H1 (cell line): ENCODE measurements around the gene FFAR2. TPM values are rescaled to one million over a fixed set of nuclear protein-coding genes. Genes with fewer than 3 reads are reported as not detected.

Experiments
- CTCF ChIA-PET: fragments of 300-600 bp; sonication (Branson Sonifier 250); formaldehyde crosslinking; loops from one replicate; lab custom pipeline; 2021; ENCODE audit not compliant: partially characterized antibody; lab: Charles Lee
- POLR2A ChIA-PET: fragments of 300-600 bp; sonication (Branson Sonifier 250); formaldehyde crosslinking; loops from one replicate; lab custom pipeline; 2021; ENCODE audit warnings: inconsistent platforms; ENCODE audit not compliant: partially characterized antibody; lab: Charles Lee
- DNase-seq, 2 experiments: peaks; one replicate each; pipeline versions ENCODE4 v3.0.0 to v3.0.0-alpha.2; 2010 to 2022; ENCODE audit warnings: low spot score in 2 of 2, low read depth in 1 of 2, mixed read lengths in 1 of 2
- FAIRE-seq: peaks from 2 replicates; lab custom pipeline; 2011; peaks lifted over from hg19 to GRCh38; lab: Jason Lieb, UNC
- H2AFZ ChIP-seq: 2 replicates; pipeline ENCODE4 v1.8.1; 2012; ENCODE audit warnings: low read length, inconsistent platforms
- H2AK5ac ChIP-seq: 2 replicates; pipeline ENCODE4 v1.6.1; 2013; ENCODE audit warnings: low read depth, low read length
- H2BK120ac ChIP-seq: replicated peaks from 2 replicates; pipeline ENCODE3; 2013; ENCODE audit warnings: low read depth, low read length, inconsistent platforms
- H2BK12ac ChIP-seq: 2 replicates; pipeline ENCODE4 v1.6.1; 2013; ENCODE audit warnings: low read depth, low read length
- H2BK15ac ChIP-seq: 2 replicates; pipeline ENCODE4 v1.6.1; 2013; ENCODE audit warnings: low read length
- H2BK20ac ChIP-seq: 2 replicates; pipeline ENCODE4 v1.6.1; 2013; ENCODE audit warnings: low read length
- H2BK5ac ChIP-seq: 2 replicates; pipeline ENCODE4 v1.6.1; 2013; ENCODE audit warnings: low read depth, low read length
- H3K14ac ChIP-seq: 2 replicates; pipeline ENCODE4 v1.6.1; 2013; ENCODE audit warnings: inconsistent platforms; ENCODE audit not compliant: insufficient read length
- H3K18ac ChIP-seq: 2 replicates; pipeline ENCODE4 v1.6.1; 2013; ENCODE audit warnings: low read length; ENCODE audit errors: extremely low read depth
- H3K23ac ChIP-seq: 2 replicates; pipeline ENCODE4 v1.6.1; 2013; ENCODE audit warnings: inconsistent platforms; ENCODE audit not compliant: insufficient read length
- H3K23me2 ChIP-seq: 2 replicates; pipeline ENCODE4 v1.6.1; 2013; ENCODE audit warnings: low read depth, low read length
- H3K27ac ChIP-seq: 2 replicates; pipeline ENCODE4 v1.6.1; 2011; ENCODE audit warnings: low read depth, low read length, inconsistent platforms
- H3K27me3 ChIP-seq, 4 experiments: replicated peaks in 1 of 4; 1 replicate in 1 of 4; 2 replicates in 3 of 4; pipeline versions ENCODE4 v1.6.1 to v1.8.1; 2011 to 2013; ENCODE audit warnings: low read length in 3 of 4, mild to moderate bottlenecking in 3 of 4, inconsistent platforms in 2 of 4, mixed read lengths in 2 of 4, moderate library complexity in 1 of 4; ENCODE audit not compliant: control insufficient read depth in 3 of 4, insufficient read depth in 3 of 4; ENCODE audit errors: extremely low read depth in 1 of 4
- H3K36me3 ChIP-seq, 4 experiments: 2 replicates each; pipeline versions ENCODE4 v1.6.1 to v1.8.1; 2011 to 2013; ENCODE audit warnings: mild to moderate bottlenecking in 4 of 4, low read length in 3 of 4, moderate library complexity in 2 of 4, control low read depth in 1 of 4, inconsistent platforms in 1 of 4; ENCODE audit not compliant: insufficient read depth in 4 of 4, control insufficient read depth in 2 of 4
- H3K4ac ChIP-seq: replicated peaks from 2 replicates; pipeline ENCODE3; 2013; ENCODE audit warnings: low read length, low read depth, mixed read lengths, inconsistent platforms; ENCODE audit not compliant: insufficient read length
- H3K4me1 ChIP-seq, 4 experiments: replicated peaks in 1 of 4; 1 replicate in 1 of 4; 2 replicates in 3 of 4; pipeline versions ENCODE4 v1.6.1 to v1.8.1; 2011 to 2013; ENCODE audit warnings: low read length in 3 of 4, inconsistent platforms in 2 of 4, mixed read lengths in 1 of 4; ENCODE audit not compliant: insufficient read depth in 4 of 4, control insufficient read depth in 3 of 4
- H3K4me2 ChIP-seq, 2 experiments: 2 replicates each; pipeline versions ENCODE4 v1.6.1 to v1.8.1; 2011 to 2013; ENCODE audit warnings: low read depth in 2 of 2, low read length in 2 of 2, control low read depth in 1 of 2, inconsistent platforms in 1 of 2, mild to moderate bottlenecking in 1 of 2; ENCODE audit not compliant: insufficient read depth in 1 of 2
- H3K4me3 ChIP-seq, 4 experiments: fragments of 200-600, 300-600 bp in 1 of 4; sonication (generic), shearing (Covaris generic), sonication (Bioruptor Twin) in 1 of 4; 2 replicates each; pipeline versions ENCODE4 v1.5.1 to v1.8.1; 2011 to 2016; ENCODE audit warnings: low read length in 4 of 4, low read depth in 3 of 4, control low read depth in 2 of 4, inconsistent platforms in 2 of 4, mild to moderate bottlenecking in 2 of 4, mixed read lengths in 1 of 4, moderate library complexity in 1 of 4; ENCODE audit not compliant: insufficient read depth in 2 of 4; ENCODE audit errors: extremely low read depth in 1 of 4
- H3K56ac ChIP-seq: replicated peaks from 2 replicates; pipeline ENCODE3; 2013; ENCODE audit warnings: low read depth, mild to moderate bottlenecking, mixed read lengths, low read length, inconsistent platforms; ENCODE audit not compliant: insufficient read length
- H3K79me1 ChIP-seq: 2 replicates; pipeline ENCODE4 v1.6.1; 2013; ENCODE audit warnings: low read depth, low read length, control low read depth
- H3K79me2 ChIP-seq, 2 experiments: 2 replicates each; pipeline versions ENCODE4 v1.6.1 to v1.8.1; 2012 to 2013; ENCODE audit warnings: low read length in 2 of 2, mild to moderate bottlenecking in 2 of 2, inconsistent platforms in 1 of 2; ENCODE audit not compliant: insufficient read depth in 2 of 2, control insufficient read depth in 1 of 2
- H3K9ac ChIP-seq, 4 experiments: replicated peaks in 1 of 4; 1 replicate in 1 of 4; 2 replicates in 3 of 4; pipeline versions ENCODE4 v1.6.1 to v1.8.1; 2011 to 2013; ENCODE audit warnings: low read depth in 3 of 4, low read length in 3 of 4, control low read depth in 2 of 4, mild to moderate bottlenecking in 2 of 4, moderate library complexity in 2 of 4, inconsistent platforms in 1 of 4; ENCODE audit errors: extremely low read depth in 1 of 4
- H3K9me3 ChIP-seq, 2 experiments: 2 replicates each; pipeline versions ENCODE4 v1.6.1 to v1.8.1; 2012 to 2013; ENCODE audit warnings: mild to moderate bottlenecking in 2 of 2, moderate library complexity in 2 of 2, control low read depth in 1 of 2, inconsistent platforms in 1 of 2, low read depth in 1 of 2, low read length in 1 of 2, mixed read lengths in 1 of 2; ENCODE audit not compliant: insufficient read depth in 2 of 2
- H4K20me1 ChIP-seq, 2 experiments: replicated peaks in 1 of 2; 2 replicates each; pipeline versions ENCODE3 to v1.8.1; 2011 to 2013; ENCODE audit warnings: inconsistent platforms in 2 of 2, low read length in 2 of 2, mild to moderate bottlenecking in 1 of 2; ENCODE audit not compliant: insufficient read depth in 2 of 2, control insufficient read depth in 1 of 2
- H4K5ac ChIP-seq: 2 replicates; pipeline ENCODE4 v1.6.1; 2013; ENCODE audit warnings: low read length, low read depth, mixed read lengths, inconsistent platforms; ENCODE audit not compliant: insufficient read length
- H4K8ac ChIP-seq: 2 replicates; pipeline ENCODE4 v1.8.0; 2013; ENCODE audit warnings: mild to moderate bottlenecking, moderate library complexity, low read length, inconsistent platforms; ENCODE audit not compliant: insufficient read depth; ENCODE audit errors: extremely low read depth
- H4K91ac ChIP-seq: replicated peaks from 2 replicates; pipeline ENCODE3; 2013; ENCODE audit warnings: low read length, mixed read lengths, inconsistent platforms; ENCODE audit not compliant: insufficient read length
- BCL11A ChIP-seq, 2 experiments: IDR thresholded peaks; one replicate each; pipeline ENCODE4 v1.6.1; 2011; ENCODE audit warnings: low read depth in 2 of 2, low read length in 2 of 2, mild to moderate bottlenecking in 2 of 2
- BRCA1 ChIP-seq: IDR thresholded peaks from 2 replicates; pipeline ENCODE4 v1.6.1; 2012; ENCODE audit warnings: low read depth, low read length, improper control_type of control experiment
- CBX8 ChIP-seq: fragments of 300-800, 300-1000 bp; sonication (generic); IDR thresholded peaks from 2 replicates; pipeline ENCODE4 v1.7.1; 2016; ENCODE audit warnings: low read depth, low read length, borderline replicate concordance
- HDAC6 ChIP-seq: IDR thresholded peaks from one replicate; pipeline ENCODE4 v1.7.1; 2012; ENCODE audit warnings: low read depth, mild to moderate bottlenecking, inconsistent platforms, low read length, moderate library complexity
- KDM4A ChIP-seq: IDR thresholded peaks from one replicate; pipeline ENCODE4 v1.7.1; 2012; ENCODE audit warnings: low read depth, mild to moderate bottlenecking, moderate library complexity, low read length, inconsistent platforms; ENCODE audit not compliant: severe bottlenecking
- POLR2AphosphoS5 ChIP-seq: IDR thresholded peaks from 2 replicates; pipeline ENCODE4 v1.6.1; 2011; ENCODE audit warnings: low read depth, low read length
- SP1 ChIP-seq: IDR thresholded peaks from 2 replicates; pipeline ENCODE4 v1.6.1; 2011; ENCODE audit warnings: low read depth, low read length
- SP2 ChIP-seq: IDR thresholded peaks from 2 replicates; pipeline ENCODE4 v1.6.1; 2012; ENCODE audit warnings: mild to moderate bottlenecking, low read length, inconsistent platforms
- SRF ChIP-seq: IDR thresholded peaks from 2 replicates; pipeline ENCODE4 v1.6.1; 2011; ENCODE audit warnings: mild to moderate bottlenecking, low read depth, low read length, moderate library complexity
- TBP ChIP-seq: IDR thresholded peaks from 2 replicates; pipeline ENCODE4 v1.6.1; 2011; ENCODE audit warnings: low read depth, low read length, improper control_type of control experiment
- TEAD4 ChIP-seq: IDR thresholded peaks from 2 replicates; pipeline ENCODE4 v1.6.1; 2012; ENCODE audit warnings: low read depth, low read length, inconsistent platforms, mixed read lengths
- ZNF274 ChIP-seq: IDR thresholded peaks from 2 replicates; pipeline ENCODE4 v1.7.0; 2012; ENCODE audit warnings: low read length, borderline replicate concordance; ENCODE audit errors: extremely low read depth
- WGBS, 2 experiments: shearing (Covaris generic) in 1 of 2; methylation state at CpG; one replicate each; pipeline versions ENCODE4 v1.1.6 to v1.1.7; 2013 to 2015; ENCODE audit warnings: low lambda C conversion rate in 2 of 2, mixed read lengths in 2 of 2, inconsistent platforms in 1 of 2, low coverage in 1 of 2, missing lambda C conversion rate in 1 of 2; ENCODE audit not compliant: insufficient replicate concordance in 2 of 2, insufficient coverage in 1 of 2, insufficient read length in 1 of 2; ENCODE audit errors: extremely low coverage in 1 of 2, missing lambda C conversion rate in 1 of 2; 5-methylcytosine and 5-hydroxymethylcytosine counted together
- polyA plus RNA-seq, 7 experiments: library from polyadenylated mRNA; depleted of rRNA in 3 of 7; stranded (reverse) in 5 of 7; unstranded in 2 of 7; fragments of >200 nt in 5 of 7; fragments of 200-250 nt in 2 of 7; gene quantifications; 1 replicate in 5 of 7; 2 replicates in 1 of 7; 4 replicates in 1 of 7; pipeline versions ENCODE4 v1.2.1 to v1.2.3, GENCODE V29; 2011 to 2013; ENCODE audit warnings: missing spikeins in 2 of 7, mixed read lengths in 2 of 7
- total RNA-seq: library from RNA; stranded (reverse); fragmentation: NEBNext Ultra II Directional; extraction: Animal tissue kit (Norgen Biotek cat#: 25700); gene quantifications from 2 replicates; pipeline ENCODE4 v1.2.1, GENCODE V29; 2021
- TF ChIP-seq, protein P1 (sequence below): IDR thresholded peaks from 2 replicates; pipeline ENCODE4 v1.6.1; 2011; ENCODE audit warnings: low read length, improper control_type of control experiment

FFAR2 gene
- total and polyA plus RNA-seq, 2 of the 8 experiments (the other 6 are each of a cell fraction or from before 2014, with no cell fraction given) = not detected

GRCh38 chr19:35451338-35452096 is 3.5 kb downstream of the FFAR2 start:
- Histone ChIP-seq H3K23me2 (no peaks in the 10 kb centered on the region), H3K4me2 (no peak overlapping the region), H3K27me3 (peaks cover 0 to 5% (median 0%) of the 10 kb centered on the region in 4 experiments; a peak in 3 of 7 replicates), H3K23ac (no peak overlapping the region), H3K79me2 (no peaks in the 10 kb centered on the region), H3K14ac (no peak overlapping the region), H3K4me3 (no peak overlapping the region), H4K5ac (no peak overlapping the region), H4K91ac (no peak overlapping the region), H3K4ac (no peak overlapping the region), H3K9ac (no peak overlapping the region), H4K8ac (no peak overlapping the region), H3K4me1 (peaks cover 0 to 4% (median 0%) of the 10 kb centered on the region in 4 experiments; a peak in 1 of 7 replicates), H2BK120ac (no peak overlapping the region), H2AFZ (no peak overlapping the region), H3K36me3 (no peaks in the 10 kb centered on the region), H2AK5ac (no peak overlapping the region), H2BK20ac (no peak overlapping the region), H2BK15ac (no peak overlapping the region), H3K79me1 (no peaks in the 10 kb centered on the region), H3K27ac (no peak overlapping the region), H2BK12ac (no peak overlapping the region), H4K20me1 (no peaks in the 10 kb centered on the region), H3K18ac (no peak overlapping the region), H3K56ac (no peak overlapping the region), H2BK5ac (no peak overlapping the region), H3K9me3 (no peaks in the 10 kb centered on the region)
- CTCF ChIA-PET = interaction anchor here (1.0 to 1.4 kb wide), 3 partner anchors 18 to 35 kb away, joined by 3 to 5 read pairs (median 4); no protein-coding TSS in a partner anchor
- FAIRE-seq (no peak), DNase-seq (no peak)
- WGBS, 2 experiments = 89% methylated on average over 7 of the region's 7 CpGs; no CpG with 5 or more reads in 1 of the 2 experiments
- POLR2A ChIA-PET = no interaction called here
- TF ChIP-seq SP1 (no peak), KDM4A (no peak), SRF (no peak), ZNF274 (no peak), TEAD4 (no peak), BCL11A (IDR thresholded peaks at IDR 0.05; ENCODE audit: low read depth in 2 of 2, low read length in 2 of 2) (no peak), BRCA1 (no peak), HDAC6 (no peak), TBP (no peak), SP2 (no peak), POLR2AphosphoS5 (no peak), CBX8 (no peak)
- TF ChIP-seq, protein P1, sequence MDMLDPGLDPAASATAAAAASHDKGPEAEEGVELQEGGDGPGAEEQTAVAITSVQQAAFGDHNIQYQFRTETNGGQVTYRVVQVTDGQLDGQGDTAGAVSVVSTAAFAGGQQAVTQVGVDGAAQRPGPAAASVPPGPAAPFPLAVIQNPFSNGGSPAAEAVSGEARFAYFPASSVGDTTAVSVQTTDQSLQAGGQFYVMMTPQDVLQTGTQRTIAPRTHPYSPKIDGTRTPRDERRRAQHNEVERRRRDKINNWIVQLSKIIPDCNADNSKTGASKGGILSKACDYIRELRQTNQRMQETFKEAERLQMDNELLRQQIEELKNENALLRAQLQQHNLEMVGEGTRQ = no peak
